H9 (cell line): ENCODE data around the gene FAM72A. TPM values are rescaled to one million over a fixed set of nuclear protein-coding genes. Genes with fewer than 3 reads are reported as not detected.
"Not testable (repeated sequence)": the region's sequence is repeated elsewhere in the genome, so short reads cannot be mapped to it uniquely, and the experiment has no call there.

Source experiments
- DNase-seq: peaks from one replicate; pipeline ENCODE4 v3.0.0-alpha.2; 2017
- H2AFZ ChIP-seq: one replicate; pipeline ENCODE4 v1.6.1; 2013; ENCODE audit warnings: mild to moderate bottlenecking, low read length, control low read depth, moderate library complexity
- H2AK5ac ChIP-seq: 2 replicates; pipeline ENCODE4 v1.6.1; 2013; ENCODE audit warnings: low read length, control low read depth, mixed read lengths; ENCODE audit not compliant: insufficient read length
- H2BK120ac ChIP-seq: one replicate; pipeline ENCODE4 v1.6.1; 2013; ENCODE audit warnings: low read depth, mild to moderate bottlenecking, low read length, control low read depth, inconsistent platforms; ENCODE audit not compliant: poor library complexity, severe bottlenecking
- H2BK12ac ChIP-seq: 2 replicates; pipeline ENCODE4 v1.6.1; 2013; ENCODE audit warnings: low read length, control low read depth, mixed read lengths, low read depth; ENCODE audit not compliant: insufficient read length
- H2BK15ac ChIP-seq: 2 replicates; pipeline ENCODE4 v1.6.1; 2013; ENCODE audit warnings: low read depth, low read length, control low read depth
- H2BK20ac ChIP-seq: one replicate; pipeline ENCODE4 v1.6.1; 2013; ENCODE audit warnings: low read depth, mild to moderate bottlenecking, low read length, control low read depth, inconsistent platforms; ENCODE audit not compliant: poor library complexity, severe bottlenecking
- H2BK5ac ChIP-seq: 2 replicates; pipeline ENCODE4 v1.6.1; 2013; ENCODE audit warnings: low read length, control low read depth, mixed read lengths; ENCODE audit not compliant: insufficient read length
- H3K14ac ChIP-seq: 2 replicates; pipeline ENCODE4 v1.6.1; 2013; ENCODE audit warnings: low read length, control low read depth; ENCODE audit not compliant: insufficient read depth
- H3K18ac ChIP-seq: 2 replicates; pipeline ENCODE4 v1.6.1; 2013; ENCODE audit warnings: low read depth, mild to moderate bottlenecking, mixed read lengths, low read length, control low read depth; ENCODE audit not compliant: insufficient read length
- H3K23ac ChIP-seq: 2 replicates; pipeline ENCODE4 v1.6.1; 2013; ENCODE audit warnings: low read length, control low read depth, mixed read lengths, low read depth; ENCODE audit not compliant: insufficient read length
- H3K23me2 ChIP-seq: 2 replicates; pipeline ENCODE4 v1.6.1; 2013; ENCODE audit warnings: low read depth, mild to moderate bottlenecking, mixed read lengths, low read length, control low read depth; ENCODE audit not compliant: insufficient read length, poor library complexity, severe bottlenecking
- H3K27ac ChIP-seq: 2 replicates; pipeline ENCODE4 v1.5.1; 2013; ENCODE audit warnings: low read length, control low read depth, mixed read lengths, low read depth; ENCODE audit not compliant: insufficient read length
- H3K27me3 ChIP-seq: 2 replicates; pipeline ENCODE4 v1.6.1; 2013; ENCODE audit warnings: low read length, control low read depth, inconsistent platforms; ENCODE audit not compliant: insufficient read depth
- H3K4ac ChIP-seq: 2 replicates; pipeline ENCODE4 v1.6.1; 2013; ENCODE audit warnings: low read depth, mild to moderate bottlenecking, control low read depth, inconsistent platforms, low read length, moderate library complexity
- H3K4me1 ChIP-seq: 2 replicates; pipeline ENCODE4 v1.6.1; 2013; ENCODE audit warnings: low read length, control low read depth, inconsistent platforms; ENCODE audit not compliant: insufficient read depth
- H3K4me2 ChIP-seq: 2 replicates; pipeline ENCODE4 v1.6.1; 2013; ENCODE audit warnings: low read length, control low read depth, mixed read lengths; ENCODE audit not compliant: insufficient read length, insufficient read depth
- H3K56ac ChIP-seq: 2 replicates; pipeline ENCODE4 v1.6.1; 2013; ENCODE audit warnings: low read depth, mild to moderate bottlenecking, mixed read lengths, low read length, control low read depth; ENCODE audit not compliant: insufficient read length
- H3K79me1 ChIP-seq: 2 replicates; pipeline ENCODE4 v1.6.1; 2013; ENCODE audit warnings: low read depth, mild to moderate bottlenecking, moderate library complexity, low read length, control low read depth, inconsistent platforms; ENCODE audit not compliant: insufficient read depth, poor library complexity, severe bottlenecking
- H3K79me2 ChIP-seq: 2 replicates; pipeline ENCODE4 v1.6.1; 2013; ENCODE audit warnings: low read length, control low read depth, inconsistent platforms; ENCODE audit not compliant: insufficient read depth
- H3K9ac ChIP-seq: 2 replicates; pipeline ENCODE4 v1.6.1; 2013; ENCODE audit warnings: low read length, control low read depth, mixed read lengths; ENCODE audit not compliant: insufficient read length; ENCODE audit errors: extremely low read depth
- H3K9me3 ChIP-seq: one replicate; pipeline ENCODE4 v1.6.1; 2013; ENCODE audit warnings: low read depth, low read length, inconsistent platforms; ENCODE audit not compliant: control insufficient read depth
- H3T11ph ChIP-seq: one replicate; pipeline ENCODE4 v1.6.1; 2013; ENCODE audit warnings: mild to moderate bottlenecking, low read length, control low read depth, inconsistent platforms
- H4K20me1 ChIP-seq: one replicate; pipeline ENCODE4 v1.6.1; 2013; ENCODE audit not compliant: control insufficient read depth, insufficient read length, insufficient read depth
- H4K5ac ChIP-seq: 2 replicates; pipeline ENCODE4 v1.6.1; 2013; ENCODE audit warnings: low read depth, mild to moderate bottlenecking, mixed read lengths, low read length, control low read depth; ENCODE audit not compliant: insufficient read length
- H4K8ac ChIP-seq: replicated peaks from 2 replicates; pipeline ENCODE4 v1.6.1; 2013; ENCODE audit warnings: low read length, control low read depth, mixed read lengths, low read depth; ENCODE audit not compliant: insufficient read length
- H4K91ac ChIP-seq: 2 replicates; pipeline ENCODE4 v1.6.1; 2013; ENCODE audit warnings: low read depth, mild to moderate bottlenecking, moderate library complexity, mixed read lengths, low read length, control low read depth; ENCODE audit not compliant: insufficient read length
- H3K27ac Mint-ChIP-seq, 3 experiments: 2 replicates in 2 of 3; 3 replicates in 1 of 3; pipeline ENCODE4 v1.8.0; 2020 to 2021; ENCODE audit warnings: mixed read lengths in 3 of 3, mild to moderate bottlenecking in 1 of 3, moderate library complexity in 1 of 3
- H3K27me3 Mint-ChIP-seq: 2 replicates; pipeline ENCODE4 v1.8.0; 2021; ENCODE audit warnings: low read depth, mild to moderate bottlenecking, moderate library complexity, mixed read lengths
- H3K36me3 Mint-ChIP-seq, 3 experiments: 2 replicates in 2 of 3; 3 replicates in 1 of 3; pipeline ENCODE4 v1.8.0; 2020 to 2021; ENCODE audit warnings: low read depth in 3 of 3, mixed read lengths in 3 of 3; ENCODE audit not compliant: insufficient read depth in 1 of 3
- H3K4me1 Mint-ChIP-seq, 2 experiments: 2 replicates each; pipeline ENCODE4 v1.8.0; 2020; ENCODE audit warnings: mixed read lengths in 2 of 2
- H3K4me3 Mint-ChIP-seq, 2 experiments: 2 replicates in 1 of 2; 3 replicates in 1 of 2; pipeline ENCODE4 v1.8.0; 2020 to 2021; ENCODE audit warnings: mild to moderate bottlenecking in 2 of 2, mixed read lengths in 2 of 2, moderate library complexity in 1 of 2
- H3K9me3 Mint-ChIP-seq, 2 experiments: 2 replicates in 1 of 2; 3 replicates in 1 of 2; pipeline ENCODE4 v1.8.0; 2020; ENCODE audit warnings: mild to moderate bottlenecking in 2 of 2, mixed read lengths in 2 of 2, moderate library complexity in 1 of 2
- WGBS: extraction: QIAGEN DNeasy Blood & Tissue Kit; methylation state at CpG from one replicate; pipeline ENCODE4 v1.1.7; 2013; ENCODE audit warnings: missing lambda C conversion rate, low lambda C conversion rate, mixed read lengths; ENCODE audit not compliant: insufficient read length; ENCODE audit errors: extremely low coverage; 5-methylcytosine and 5-hydroxymethylcytosine counted together
- long read RNA-seq: library from polyadenylated mRNA; unstranded; transcript quantifications from one replicate; pipeline ENCODE4 v2.0.0, GENCODE V29; 2020
- total RNA-seq: library from RNA; stranded (reverse); gene quantifications from 2 replicates; pipeline ENCODE4 v1.2.1, GENCODE V29; 2021

The FAM72A gene
- 10.5 and 11.4 TPM in 2 replicates for total RNA-seq
- long read RNA-seq, transcript FAM72A-202 (4 exons, 2,398 nt) = major isoform, 39 of 47 reads
- long read RNA-seq, partial matches to known transcripts = 0 of 47 reads
- long read RNA-seq, other reads (novel, unspliced or antisense) = 6 of 47 reads

DNA sequence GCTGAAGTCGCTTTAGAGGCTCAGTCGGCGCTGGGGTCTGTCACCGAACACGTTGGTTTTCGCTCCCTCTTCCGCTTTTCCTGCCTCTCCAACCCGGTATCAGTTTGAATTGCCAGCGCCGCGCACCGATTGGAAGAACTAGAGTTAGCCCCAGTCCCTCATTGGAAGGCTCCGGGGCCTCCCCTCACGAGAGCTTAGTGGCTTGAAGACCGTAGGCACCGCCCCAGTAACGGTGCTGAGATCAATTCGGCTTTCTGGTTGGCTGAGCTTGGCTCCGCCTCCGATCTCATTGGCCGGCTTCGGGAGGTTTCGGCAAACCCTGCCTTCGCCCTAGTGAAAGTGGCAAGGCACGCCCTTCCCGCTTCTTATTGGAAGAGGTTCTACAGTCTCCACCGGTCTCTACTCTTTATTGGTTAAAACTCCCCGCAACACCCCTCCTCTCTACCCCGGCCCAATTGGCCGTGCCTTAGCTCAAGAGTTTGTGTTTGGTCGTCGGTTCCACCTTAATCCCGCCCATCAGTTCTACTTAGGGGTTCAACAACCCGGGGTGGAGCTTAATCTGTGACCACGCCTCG, at the start of gene FAM72A:
Gene FAM72A (minus strand): TSS at position 51 of the 575 bp plus-strand sequence. CDS start 814 bp downstream, outside the sequence.
- not testable (repeated sequence) for H3K9ac ChIP-seq, H3K4me1 ChIP-seq, H3K14ac ChIP-seq, H3K9me3 Mint-ChIP-seq, H3K79me2 ChIP-seq, H4K20me1 ChIP-seq, H3K56ac ChIP-seq, H2BK5ac ChIP-seq, H2BK15ac ChIP-seq, H3K9me3 ChIP-seq, H2BK12ac ChIP-seq, H3K27me3 Mint-ChIP-seq, H4K8ac ChIP-seq, H3K36me3 Mint-ChIP-seq, H3K79me1 ChIP-seq, H2AK5ac ChIP-seq, H4K91ac ChIP-seq, H2AFZ ChIP-seq, H4K5ac ChIP-seq, H3K4me2 ChIP-seq, H3K27me3 ChIP-seq, H3K27ac Mint-ChIP-seq, H3K4ac ChIP-seq, H2BK20ac ChIP-seq, H3K23me2 ChIP-seq, H3K18ac ChIP-seq, H2BK120ac ChIP-seq, H3K23ac ChIP-seq, H3K4me1 Mint-ChIP-seq, H3K27ac ChIP-seq, H3T11ph ChIP-seq
- DNase-seq = peak; percentile 99
- WGBS = no CpG with 5 or more reads among the region's 36 CpGs
- H3K4me3 Mint-ChIP-seq = peak within 1 kb of the TSS; percentile 65 to 83

DNA sequence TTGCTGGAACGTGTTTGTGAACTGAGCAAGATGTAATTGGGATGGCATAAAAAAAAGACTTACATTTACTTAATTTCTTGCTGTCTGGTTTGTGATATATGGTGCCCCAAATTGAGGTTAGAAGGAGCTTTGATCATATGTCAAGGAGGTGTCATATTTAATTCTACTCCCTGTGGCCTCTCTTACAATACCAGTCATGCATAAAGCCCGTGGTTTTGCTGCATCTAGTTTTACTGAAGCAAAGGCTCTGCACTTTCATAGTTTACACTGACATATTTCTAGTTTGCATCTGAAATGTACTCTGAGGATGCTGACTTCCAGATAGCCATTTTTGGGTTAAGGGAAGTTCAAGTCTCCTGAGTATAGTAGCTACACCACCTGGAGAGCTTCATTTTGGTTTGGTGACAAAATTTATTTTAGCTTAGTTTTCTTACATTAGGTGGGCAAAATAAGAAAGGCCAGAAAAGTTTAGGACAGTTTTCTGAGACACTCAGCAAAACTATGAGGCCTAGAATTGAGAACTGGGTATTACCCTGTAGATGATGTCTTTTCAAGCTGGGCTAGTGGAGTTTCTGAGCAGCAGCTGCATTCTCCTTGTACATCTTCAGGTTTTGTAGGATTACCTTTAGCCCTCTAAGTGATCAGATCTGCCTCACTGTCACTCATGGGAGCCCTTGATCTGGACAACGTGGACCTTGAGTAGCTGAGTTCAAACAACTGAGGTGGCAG, 48.5 kb upstream of the FAM72A start:
- H4K8ac ChIP-seq, H4K91ac ChIP-seq, H3K79me2 ChIP-seq, H3K4me1 ChIP-seq, H3K14ac ChIP-seq, H2BK5ac ChIP-seq, H3K23me2 ChIP-seq, H3K4ac ChIP-seq, H3K27me3 ChIP-seq, H3K27me3 Mint-ChIP-seq, H3T11ph ChIP-seq, H3K27ac ChIP-seq, H3K9me3 Mint-ChIP-seq, H2AK5ac ChIP-seq, H3K36me3 Mint-ChIP-seq, H2BK120ac ChIP-seq, H3K79me1 ChIP-seq, H3K4me1 Mint-ChIP-seq, DNase-seq, H3K27ac Mint-ChIP-seq, H3K56ac ChIP-seq, H2BK20ac ChIP-seq, H4K20me1 ChIP-seq, H4K5ac ChIP-seq, H3K9ac ChIP-seq, H3K4me2 ChIP-seq, H2BK15ac ChIP-seq, H3K9me3 ChIP-seq, H3K23ac ChIP-seq, H2AFZ ChIP-seq, H3K18ac ChIP-seq, H2BK12ac ChIP-seq, H3K4me3 Mint-ChIP-seq: not testable (repeated sequence)
- WGBS = no CpG with 5 or more reads among the region's 3 CpGs
